GM18508 (cell line): ENCODE data around the gene LOXHD1.

Experiments used
- ATAC-seq: cut with Tn5 transposase; IDR thresholded peaks from one replicate; pipeline ENCODE4 v1.9.1; 2021; ENCODE audit warnings: moderate number of reproducible peaks; ENCODE audit not compliant: insufficient read depth, unreplicated experiment

LOXHD1 gene

GRCh38 chr18:46555213-46555612 lies 101.8 kb downstream of the LOXHD1 start:
- ATAC-seq, result no peak

- no peak for ATAC-seq
These were observed 102.5 kb downstream of the LOXHD1 start for GRCh38 chr18:46554406-46555080.

- ATAC-seq, result no peak
These were observed 106.4 kb downstream of the LOXHD1 start for GRCh38 chr18:46550609-46551008.

GRCh38 chr18:46547520-46547919 lies 109.5 kb downstream of the LOXHD1 start:
- ATAC-seq, result no peak

GRCh38 chr18:46546111-46546640 lies 110.8 kb downstream of the LOXHD1 start:
- no peak for ATAC-seq

GRCh38 chr18:46542545-46542944 lies 114.5 kb downstream of the LOXHD1 start:
- ATAC-seq, result no peak

- ATAC-seq, result no peak
These were observed 115.3 kb downstream of the LOXHD1 start for GRCh38 chr18:46541626-46542189.

GRCh38 chr18:46538376-46538775 lies 118.6 kb downstream of the LOXHD1 start:
- no peak for ATAC-seq

- ATAC-seq, result no peak
These were observed 120.7 kb downstream of the LOXHD1 start for GRCh38 chr18:46536215-46536874.

- ATAC-seq, result no peak
These were observed 125.5 kb downstream of the LOXHD1 start for GRCh38 chr18:46531482-46531881.

- ATAC-seq, result no peak
These were observed 129.0 kb downstream of the LOXHD1 start for GRCh38 chr18:46528037-46528436.

GRCh38 chr18:46519870-46520269 lies 137.2 kb downstream of the LOXHD1 start:
- ATAC-seq, result no peak

- ATAC-seq, result no peak
These were observed 138.6 kb downstream of the LOXHD1 start for GRCh38 chr18:46518438-46518837.

GRCh38 chr18:46516555-46516954 lies 140.5 kb downstream of the LOXHD1 start:
- no peak for ATAC-seq

GRCh38 chr18:46510386-46510785 lies 146.6 kb downstream of the LOXHD1 start:
- no peak for ATAC-seq

- ATAC-seq, result no peak
These were observed 147.5 kb downstream of the LOXHD1 start for GRCh38 chr18:46509530-46509929.

GRCh38 chr18:46506974-46507586 lies 149.9 kb downstream of the LOXHD1 start:
- ATAC-seq, result no peak

- no peak for ATAC-seq
These were observed 154.6 kb downstream of the LOXHD1 start for GRCh38 chr18:46502444-46502843.

- no peak for ATAC-seq
These were observed 159.9 kb downstream of the LOXHD1 start for GRCh38 chr18:46497129-46497528.

- ATAC-seq, result no peak
These were observed 168.4 kb downstream of the LOXHD1 start for GRCh38 chr18:46488471-46489213.
